Spleen (tissue), 7 donors: Measurements from ENCODE around the gene TMEM150C.

Experiments
- CTCF ChIP-seq, 11 experiments: fragments of 200-600 bp in 7 of 11; fragments of 450-650 bp in 4 of 11; sonication (generic) in 4 of 11; IDR thresholded peaks in 8 of 11; conservative IDR thresholded peaks in 3 of 11; 1 replicate in 7 of 11; 2 replicates in 4 of 11; pipeline versions ENCODE4 v1.4.0 to v1.8.0; 2016 to 2021; ENCODE audit warnings: antibody characterized with exemption in 11 of 11, inconsistent platforms in 4 of 11, mild to moderate bottlenecking in 1 of 11
- POLR2A ChIP-seq, 3 donors: fragments of 450-650 bp; IDR thresholded peaks; one replicate each; pipeline ENCODE4 v1.5.1; 2017; ENCODE audit warnings: antibody characterized with exemption in 3 of 3, mild to moderate bottlenecking in 1 of 3
- POLR2AphosphoS5 ChIP-seq, 3 donors: sonication (generic); formaldehyde crosslinking; IDR thresholded peaks; one replicate each; pipeline ENCODE4 v1.5.1; 2017; ENCODE audit warnings: antibody characterized with exemption in 3 of 3
- donor health status: DM: no; HTN: no; CAD: no; lungs with moderate emphysema.
- donor health status: DM: no; HTN: no; CAD: no.
- donor health status: DM: no; HTN: no; CAD: no.

GRCh38 chr4:82529322-82529721 lies 32.5 kb downstream of the TMEM150C start:
- TF ChIP-seq CTCF (IDR thresholded peaks at IDR 0.05 in 8 of 11, conservative IDR thresholded peaks at IDR 0.05 in 3 of 11) (no peak), POLR2A (IDR thresholded peaks at IDR 0.05) (no peak), POLR2AphosphoS5 (IDR thresholded peaks at IDR 0.05) (no peak)
